PC-3 (cell line): ENCODE results near the gene UBE3C. TPM values are rescaled to one million over a fixed set of nuclear protein-coding genes. Genes with fewer than 3 reads are reported as not detected.
A peak's percentile ranks its signal among the peaks of the same experiment; 100 is the strongest.
"Not testable (repeated sequence)": the region's sequence is repeated elsewhere in the genome, so short reads cannot be mapped to it uniquely, and the experiment has no call there.

ENCODE experiments used
- ATAC-seq: fragments of 200-7000 bp; cut with Tn5 transposase; 2 replicates; pipeline ENCODE4 v1.9.1; 2020; ENCODE audit warnings: mild to moderate bottlenecking, moderate library complexity
- BruUV-seq: library from RNA; stranded (reverse); fragments of 400-500 nt; replicated peaks from 2 replicates; lab custom pipeline; 2021; lab: Mats Ljungman, UMichigan
- CTCF ChIA-PET: fragments of 300-600 bp; sonication (Branson Sonifier 250); formaldehyde crosslinking; loops from one replicate; lab custom pipeline; 2022; ENCODE audit warnings: antibody characterized with exemption; lab: Charles Lee
- POLR2A ChIA-PET: fragments of 300-600 bp; sonication (Branson Sonifier 250); formaldehyde crosslinking; loops from one replicate; lab custom pipeline; 2022; ENCODE audit warnings: antibody characterized with exemption; ENCODE audit not compliant: unreplicated experiment; lab: Charles Lee
- DNase-seq: peaks from one replicate; pipeline ENCODE4 v3.0.0-alpha.2; 2015
- H2AFZ ChIP-seq: fragments of 300-600 bp; sonication (generic); 2 replicates; pipeline ENCODE4 v1.6.0; 2016; ENCODE audit warnings: antibody characterized with exemption, low read length
- H3F3A ChIP-seq: fragments of 300-600 bp; sonication (generic); one replicate; pipeline ENCODE4 v1.6.0; 2017; ENCODE audit warnings: antibody characterized with exemption, low read length, control low read depth, mild to moderate bottlenecking; ENCODE audit not compliant: unreplicated experiment
- H3K27ac ChIP-seq: fragments of 300-600 bp; sonication (generic); 2 replicates; pipeline ENCODE4 v1.5.1; 2016; ENCODE audit warnings: mild to moderate bottlenecking, low read length
- H3K27me3 ChIP-seq: fragments of 300-600 bp; sonication (generic); 2 replicates; pipeline ENCODE4 v1.6.1; 2016; ENCODE audit warnings: low read length, mixed read lengths
- H3K36me3 ChIP-seq: fragments of 300-600 bp; sonication (generic); 2 replicates; pipeline ENCODE4 v1.6.1; 2016; ENCODE audit warnings: low read depth, mixed run types, low read length, mixed read lengths
- H3K4me1 ChIP-seq: fragments of 300-600 bp; sonication (generic); 2 replicates; pipeline ENCODE4 v1.5.1; 2016; ENCODE audit warnings: low read length; ENCODE audit not compliant: insufficient read depth
- H3K4me2 ChIP-seq: fragments of 300-600 bp; sonication (generic); 2 replicates; pipeline ENCODE4 v1.6.0; 2016; ENCODE audit warnings: low read length
- H3K4me3 ChIP-seq: fragments of 300-600 bp; sonication (generic); 2 replicates; pipeline ENCODE4 v1.5.1; 2016; ENCODE audit warnings: mild to moderate bottlenecking, low read length, mixed read lengths
- H3K79me2 ChIP-seq: fragments of 300-600 bp; sonication (generic); 2 replicates; pipeline ENCODE4 v1.6.1; 2017; ENCODE audit warnings: low read length, mixed read lengths
- H3K9ac ChIP-seq: fragments of 300-600 bp; sonication (generic); 2 replicates; pipeline ENCODE4 v1.6.0; 2016; ENCODE audit warnings: mild to moderate bottlenecking, low read length
- H3K9me2 ChIP-seq: fragments of 300-600 bp; sonication (generic); replicated peaks from 2 replicates; pipeline ENCODE4 v1.6.1; 2016; ENCODE audit warnings: mixed run types, low read length, mixed read lengths
- H3K9me3 ChIP-seq: fragments of 300-600 bp; sonication (generic); 2 replicates; pipeline ENCODE4 v1.6.1; 2016; ENCODE audit warnings: low read length, mixed read lengths
- H4K20me1 ChIP-seq: fragments of 300-600 bp; sonication (generic); 2 replicates; pipeline ENCODE4 v1.6.1; 2016; ENCODE audit warnings: low read length, mixed read lengths
- EZH2 ChIP-seq: fragments of 300-600 bp; sonication (generic); IDR thresholded peaks from one replicate; pipeline ENCODE4 v1.6.1; 2017; ENCODE audit warnings: antibody characterized with exemption, mild to moderate bottlenecking, low read length; ENCODE audit not compliant: unreplicated experiment
- EZH2phosphoT487 ChIP-seq: fragments of 300-600 bp; sonication (generic); IDR thresholded peaks from 2 replicates; pipeline ENCODE4 v1.6.1; 2018; ENCODE audit warnings: mild to moderate bottlenecking, antibody characterized with exemption, low read length, borderline replicate concordance
- intact Hi-C: fragments of 100-400 bp; cut with micrococcal nuclease; formaldehyde crosslinking; loops from 2 replicates; pipeline ENCODE4 v1.9.0; 2023
- total RNA-seq: library from RNA; depleted of rRNA; stranded (reverse); fragments of >200 nt; gene quantifications from 2 replicates; pipeline ENCODE4 v1.2.3, GENCODE V29; 2014
- TF ChIP-seq, protein P1 (sequence below): fragments of 300-600 bp; sonication (generic); conservative IDR thresholded peaks from 2 replicates; pipeline ENCODE4 v1.5.1; 2017; ENCODE audit warnings: antibody characterized with exemption, low read depth, mild to moderate bottlenecking, low read length

Gene UBE3C
- total RNA-seq, 1 experiment from 2014 or later = 86.6 TPM

DNA sequence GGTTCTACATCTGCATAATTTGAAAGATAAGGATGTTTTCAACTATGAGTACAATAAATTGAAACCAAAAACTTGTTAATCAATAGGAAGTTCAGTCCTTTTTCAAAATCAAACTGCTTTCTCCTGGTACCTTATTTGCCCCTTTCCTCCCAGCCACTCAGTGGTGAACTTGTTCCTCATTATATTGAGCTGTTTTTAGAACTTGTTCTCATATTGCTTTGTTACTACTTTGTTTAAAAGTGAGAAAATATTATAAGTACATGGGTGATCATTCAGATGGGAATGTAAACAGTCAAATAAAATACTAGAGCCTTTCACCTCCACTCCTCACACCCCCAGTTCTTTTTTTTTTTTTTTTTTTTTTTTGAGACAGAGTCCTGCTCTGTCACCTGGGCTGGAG is 17.2 kb downstream of the UBE3C start:
- peaks cover 73% of the 10 kb centered on the region for H4K20me1 ChIP-seq
- H3K4me3 ChIP-seq = no peak overlapping the region
- H3K9me2 ChIP-seq = no peaks in the 10 kb centered on the region
- ChIA-PET CTCF (no interaction called here), POLR2A (no interaction called here)
- intact Hi-C loops = no loop called here
- H3K27me3 ChIP-seq = no peaks in the 10 kb centered on the region
- no peak overlapping the region for H3K4me2 ChIP-seq
- H3K9ac ChIP-seq = no peak overlapping the region
- ATAC-seq (no peak), DNase-seq (no peak)
- no TSS peak for BruUV-seq
- H3K36me3 ChIP-seq = no peaks in the 10 kb centered on the region
- H3K9me3 ChIP-seq = no peaks in the 10 kb centered on the region
- no peak overlapping the region for H3K27ac ChIP-seq
- H3F3A ChIP-seq = no peaks in the 10 kb centered on the region
- TF ChIP-seq EZH2phosphoT487 (no peak), EZH2 (no peak)
- TF ChIP-seq, protein P1, sequence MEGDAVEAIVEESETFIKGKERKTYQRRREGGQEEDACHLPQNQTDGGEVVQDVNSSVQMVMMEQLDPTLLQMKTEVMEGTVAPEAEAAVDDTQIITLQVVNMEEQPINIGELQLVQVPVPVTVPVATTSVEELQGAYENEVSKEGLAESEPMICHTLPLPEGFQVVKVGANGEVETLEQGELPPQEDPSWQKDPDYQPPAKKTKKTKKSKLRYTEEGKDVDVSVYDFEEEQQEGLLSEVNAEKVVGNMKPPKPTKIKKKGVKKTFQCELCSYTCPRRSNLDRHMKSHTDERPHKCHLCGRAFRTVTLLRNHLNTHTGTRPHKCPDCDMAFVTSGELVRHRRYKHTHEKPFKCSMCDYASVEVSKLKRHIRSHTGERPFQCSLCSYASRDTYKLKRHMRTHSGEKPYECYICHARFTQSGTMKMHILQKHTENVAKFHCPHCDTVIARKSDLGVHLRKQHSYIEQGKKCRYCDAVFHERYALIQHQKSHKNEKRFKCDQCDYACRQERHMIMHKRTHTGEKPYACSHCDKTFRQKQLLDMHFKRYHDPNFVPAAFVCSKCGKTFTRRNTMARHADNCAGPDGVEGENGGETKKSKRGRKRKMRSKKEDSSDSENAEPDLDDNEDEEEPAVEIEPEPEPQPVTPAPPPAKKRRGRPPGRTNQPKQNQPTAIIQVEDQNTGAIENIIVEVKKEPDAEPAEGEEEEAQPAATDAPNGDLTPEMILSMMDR = no peak
- no peak overlapping the region for H2AFZ ChIP-seq
- no peaks in the 10 kb centered on the region for H3K4me1 ChIP-seq
- peaks cover 99% of the 10 kb centered on the region for H3K79me2 ChIP-seq

DNA sequence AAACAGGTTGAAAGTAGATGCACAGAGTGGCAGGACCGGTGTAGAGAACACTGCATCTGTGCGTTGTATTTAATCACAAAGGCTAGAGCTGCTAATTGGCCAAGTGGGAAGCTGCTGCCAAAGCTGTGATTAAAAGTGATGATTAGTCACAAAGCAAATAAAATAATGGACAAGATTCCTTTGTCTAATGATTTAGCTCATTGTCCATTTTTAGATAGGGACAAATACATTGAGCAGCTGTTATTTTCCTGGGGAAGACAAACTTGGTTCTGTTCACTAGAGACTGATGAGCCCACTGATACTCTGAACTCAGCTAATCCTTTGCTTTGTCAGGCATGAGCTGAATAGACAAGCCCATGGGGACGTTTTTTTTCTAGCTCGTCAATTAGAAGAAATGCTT is 19.7 kb downstream of the UBE3C start:
- TF ChIP-seq, protein P1 = no peak
- TF ChIP-seq EZH2phosphoT487 (no peak), EZH2 (no peak)
- Histone ChIP-seq H3K4me1 (no peaks in the 10 kb centered on the region), H3K27me3 (no peaks in the 10 kb centered on the region), H3K4me2 (no peak overlapping the region), H2AFZ (no peak overlapping the region), H4K20me1 (peaks cover 58% of the 10 kb centered on the region), H3F3A (no peaks in the 10 kb centered on the region), H3K27ac (no peak overlapping the region), H3K36me3 (no peaks in the 10 kb centered on the region), H3K9me2 (no peaks in the 10 kb centered on the region), H3K9me3 (no peaks in the 10 kb centered on the region), H3K9ac (no peak overlapping the region), H3K79me2 (peaks cover 97% of the 10 kb centered on the region), H3K4me3 (no peak overlapping the region)
- intact Hi-C loops = no loop called here
- POLR2A ChIA-PET = no interaction called here
- ATAC-seq (peak; percentile 54), DNase-seq (no peak)
- no TSS peak for BruUV-seq
- CTCF ChIA-PET = no interaction called here

- intact Hi-C loops, DNase-seq: not testable (repeated sequence)
Observed at GRCh38 chr7:157159537-157159936, 20.8 kb downstream of the UBE3C start.

More at GRCh38 chr7:157159537-157159936, 20.8 kb downstream of the UBE3C start:
- H3K9me2 ChIP-seq, H3K4me3 ChIP-seq, H3K4me1 ChIP-seq, BruUV-seq, ATAC-seq, H3K27me3 ChIP-seq, H3F3A ChIP-seq, H3K9ac ChIP-seq, H3K27ac ChIP-seq, H3K4me2 ChIP-seq, CTCF ChIA-PET, POLR2A ChIA-PET, H2AFZ ChIP-seq, H3K9me3 ChIP-seq: not testable (repeated sequence)
- Histone ChIP-seq H3K79me2 (peaks cover 97% of the 10 kb centered on the region), H4K20me1 (peaks cover 58% of the 10 kb centered on the region), H3K36me3 (peaks cover 11% of the 10 kb centered on the region; the same call in 1 of the 2 replicates)
